AG04450 (cell line): Measurements from ENCODE around the gene IQCE. TPM values are rescaled to one million over a fixed set of nuclear protein-coding genes. Genes with fewer than 3 reads are reported as not detected.
"Not testable (repeated sequence)": the region's sequence is repeated elsewhere in the genome, so short reads cannot be mapped to it uniquely, and the experiment has no call there.

ENCODE experiments used
- CTCF ChIA-PET: fragments of 300-600, 350-600 bp; formaldehyde crosslinking; extraction: SDS; loops from one replicate; lab custom pipeline; 2022; ENCODE audit warnings: antibody characterized with exemption, inconsistent platforms; lab: Charles Lee
- POLR2A ChIA-PET: fragments of 350-600 bp; formaldehyde crosslinking; extraction: SDS; loops from one replicate; lab custom pipeline; 2021; ENCODE audit warnings: antibody characterized with exemption, inconsistent platforms; lab: Yijun Ruan, JAX
- DNase-seq: peaks from one replicate; pipeline ENCODE4 v3.0.0-alpha.2; 2011; ENCODE audit warnings: low read depth, low spot score
- H3K27ac ChIP-seq: one replicate; pipeline ENCODE4 v1.5.1; 2012; ENCODE audit warnings: low read depth, low read length, control low read depth
- H3K27me3 ChIP-seq: one replicate; pipeline ENCODE4 v1.6.0; 2012; ENCODE audit warnings: low read length; ENCODE audit not compliant: control insufficient read depth, insufficient read depth
- H3K4me3 ChIP-seq: 2 replicates; pipeline ENCODE4 v1.5.1; 2011; ENCODE audit warnings: mild to moderate bottlenecking, low read depth, low read length, control low read depth
- H3K9me3 ChIP-seq: 2 replicates; pipeline ENCODE4 v1.5.1; 2012; ENCODE audit warnings: low read length; ENCODE audit not compliant: control insufficient read depth, insufficient read depth
- CTCF ChIP-seq: IDR thresholded peaks from 2 replicates; pipeline ENCODE4 v1.5.1; 2011; ENCODE audit warnings: low read depth, low read length, control low read depth, inconsistent platforms
- polyA plus RNA-seq: library from polyadenylated mRNA; depleted of rRNA; stranded (reverse); fragments of >200 nt; gene quantifications from 2 replicates; pipeline ENCODE4 v1.2.3, GENCODE V29; 2011

IQCE gene
- polyA plus RNA-seq, 1 experiment = 6.8 TPM

- no peak overlapping the region for H3K27ac ChIP-seq
- POLR2A ChIA-PET = interaction anchor here (0.6 to 1.0 kb wide), 3 partner anchors 15 to 104 kb away, joined by 3 to 6 read pairs (median 3); partner anchors contain the start of genes IQCE and TTYH3
Measured at GRCh38 chr7:2527505-2528467, 31.0 kb upstream of the IQCE start.

GRCh38 chr7:2528481-2529095 lies 30.2 kb upstream of the IQCE start:
- POLR2A ChIA-PET = no interaction called here
- CTCF ChIA-PET = no interaction called here
- TF ChIP-seq CTCF = no peak

More at GRCh38 chr7:2527505-2528467, 31.0 kb upstream of the IQCE start:
- Histone ChIP-seq H3K9me3 (no peaks in the 10 kb centered on the region; the same call in 1 of the 2 replicates), H3K27me3 (no peaks in the 10 kb centered on the region), H3K4me3 (no peak overlapping the region)
- CTCF ChIA-PET = interaction anchor here (2.1 kb wide), 1 partner anchor 59 kb away, joined by 5 read pairs; no protein-coding TSS in a partner anchor
- no peak for DNase-seq
- no peak for TF ChIP-seq CTCF

GRCh38 chr7:2529161-2530070 lies 29.4 kb upstream of the IQCE start:
- no peak for DNase-seq
- ChIA-PET POLR2A (no interaction called here), CTCF (interaction anchor here (0.6 kb wide), 1 partner anchor 80 kb away, joined by 3 read pairs; no protein-coding TSS in a partner anchor)
- H3K27me3 ChIP-seq = no peaks in the 10 kb centered on the region
- H3K4me3 ChIP-seq = no peak overlapping the region
- no peaks in the 10 kb centered on the region; the same call in 1 of the 2 replicates for H3K9me3 ChIP-seq
- no peak for TF ChIP-seq CTCF
- H3K27ac ChIP-seq = no peak overlapping the region

More at GRCh38 chr7:2528481-2529095, 30.2 kb upstream of the IQCE start:
- Histone ChIP-seq H3K9me3 (no peaks in the 10 kb centered on the region; the same call in 1 of the 2 replicates), H3K27ac (no peak overlapping the region), H3K27me3 (no peaks in the 10 kb centered on the region), H3K4me3 (no peak overlapping the region)
- DNase-seq = no peak

- ChIA-PET POLR2A (no interaction called here), CTCF (interaction anchor here (0.6 kb wide), 1 partner anchor 80 kb away, joined by 3 read pairs; no protein-coding TSS in a partner anchor)
- no peak for TF ChIP-seq CTCF
- DNase-seq = no peak
- Histone ChIP-seq H3K9me3 (no peaks in the 10 kb centered on the region; the same call in 1 of the 2 replicates), H3K27ac (no peak overlapping the region), H3K27me3 (no peaks in the 10 kb centered on the region), H3K4me3 (no peak overlapping the region)
Measured at GRCh38 chr7:2530071-2530987, 28.4 kb upstream of the IQCE start.

GRCh38 chr7:2530994-2531795 lies 27.6 kb upstream of the IQCE start:
- DNase-seq, H3K4me3 ChIP-seq, H3K9me3 ChIP-seq, POLR2A ChIA-PET, CTCF ChIA-PET, H3K27me3 ChIP-seq, H3K27ac ChIP-seq: not testable (repeated sequence)

GRCh38 chr7:2531796-2532110 lies 27.0 kb upstream of the IQCE start:
- POLR2A ChIA-PET, H3K9me3 ChIP-seq, H3K27me3 ChIP-seq, H3K4me3 ChIP-seq, CTCF ChIA-PET, DNase-seq, H3K27ac ChIP-seq: not testable (repeated sequence)
